Endometrial microvascular endothelial cells (primary cell): ENCODE results near the gene VCX3A. TPM values are rescaled to one million over a fixed set of nuclear protein-coding genes. Genes with fewer than 3 reads are reported as not detected.
"Not testable (repeated sequence)": the region's sequence is repeated elsewhere in the genome, so short reads cannot be mapped to it uniquely, and the experiment has no call there.

Source experiments
- in situ Hi-C: cut with HindIII; loops from 2 replicates; pipeline ENCODE4 v1.10.0; 2017; ENCODE audit warnings: low sequenced_read_pairs, low pct_unique_long_range_greater_than_20kb; ENCODE audit errors: inconsistent ontology term
- total RNA-seq: library from RNA; depleted of rRNA; stranded (reverse); fragments of >200 nt; gene quantifications from one replicate; pipeline ENCODE4 v1.2.3, GENCODE V29; 2015; ENCODE audit errors: inconsistent ontology term

VCX3A gene
- total RNA-seq = not detected

GRCh38 chrX:6535018-6535417, at the start of gene VCX3A:
VCX3A (minus strand) TSS chrX:6535118; CDS start chrX:6534497, 621 bp downstream.
- in situ Hi-C loops = not testable (repeated sequence)

DNA sequence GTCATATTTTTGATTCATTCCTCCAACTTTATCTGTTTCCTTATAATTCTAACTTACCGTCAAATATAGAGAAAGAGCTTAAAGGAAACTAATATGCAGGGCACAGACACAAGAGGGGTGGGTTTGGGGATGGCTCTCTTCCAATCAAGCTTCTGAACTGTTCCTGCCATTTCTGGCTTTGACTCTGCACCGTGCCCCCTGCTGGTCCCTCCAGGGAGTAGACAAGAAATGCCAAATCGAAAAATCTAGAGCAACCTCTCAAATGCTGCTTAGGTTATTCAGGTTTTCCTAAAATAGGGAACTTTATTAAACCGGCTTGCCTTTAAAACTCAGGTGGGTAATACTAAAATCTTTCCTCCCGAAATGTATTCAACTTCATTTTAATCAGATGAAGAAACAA, 39.8 kb upstream of the VCX3A start:
- in situ Hi-C loops = no loop called here

GRCh38 chrX:6568031-6568430, 33.1 kb upstream of the VCX3A start:
- in situ Hi-C loops = no loop called here

GRCh38 chrX:6558979-6559378, 24.1 kb upstream of the VCX3A start:
- in situ Hi-C loops = no loop called here

DNA sequence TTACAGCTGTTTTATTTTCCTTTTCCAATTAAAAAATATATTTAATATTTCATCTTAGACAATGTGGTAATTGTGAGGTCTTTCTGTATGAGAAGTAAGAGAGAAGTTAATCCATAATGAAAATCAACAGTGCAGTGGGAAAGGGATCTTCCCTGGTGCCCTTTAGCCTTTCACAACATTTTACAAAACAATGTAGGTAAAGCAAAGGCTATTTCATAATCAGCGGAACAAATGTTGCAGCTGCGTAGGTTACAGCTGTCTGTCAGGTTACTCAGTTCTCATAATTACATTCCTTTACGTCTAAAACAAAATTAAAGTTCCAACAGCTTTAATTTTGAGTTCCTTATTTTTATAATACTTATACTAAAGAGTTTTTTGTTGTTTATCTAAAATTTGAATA, 22.8 kb upstream of the VCX3A start:
- in situ Hi-C loops = no loop called here

- in situ Hi-C loops = no loop called here
These were observed 16.1 kb upstream of the VCX3A start for GRCh38 chrX:6550999-6551398.

GRCh38 chrX:6545712-6546111, 10.8 kb upstream of the VCX3A start:
- in situ Hi-C loops = no loop called here

DNA sequence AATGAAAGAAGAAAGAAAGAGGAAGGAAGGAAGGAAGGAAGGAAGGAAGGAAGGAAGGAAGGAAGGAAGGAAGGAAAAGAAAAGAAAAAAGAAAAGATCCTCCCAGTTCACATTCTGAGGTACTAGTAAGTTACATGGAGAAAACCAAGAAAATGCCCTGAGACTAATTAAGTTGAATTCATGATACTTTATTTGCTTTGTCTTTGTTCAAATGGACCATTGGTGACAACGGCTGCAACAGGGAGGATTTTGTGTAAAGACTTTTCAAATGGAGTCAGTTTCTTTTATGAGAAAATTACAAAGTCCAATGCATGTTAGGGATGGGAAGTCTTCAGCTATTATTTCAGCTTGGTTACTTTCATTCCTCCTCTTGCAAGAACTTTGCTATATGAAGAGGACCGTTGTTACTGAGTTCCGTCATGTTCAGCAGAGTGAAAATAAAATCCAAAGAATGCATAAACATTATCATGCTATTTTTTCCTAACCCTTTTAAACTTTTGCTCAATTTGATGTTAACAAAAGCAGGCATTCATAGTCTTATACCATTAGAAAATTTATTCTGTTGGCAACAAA, 8.3 kb downstream of the VCX3A start:
- in situ Hi-C loops = no loop called here

DNA sequence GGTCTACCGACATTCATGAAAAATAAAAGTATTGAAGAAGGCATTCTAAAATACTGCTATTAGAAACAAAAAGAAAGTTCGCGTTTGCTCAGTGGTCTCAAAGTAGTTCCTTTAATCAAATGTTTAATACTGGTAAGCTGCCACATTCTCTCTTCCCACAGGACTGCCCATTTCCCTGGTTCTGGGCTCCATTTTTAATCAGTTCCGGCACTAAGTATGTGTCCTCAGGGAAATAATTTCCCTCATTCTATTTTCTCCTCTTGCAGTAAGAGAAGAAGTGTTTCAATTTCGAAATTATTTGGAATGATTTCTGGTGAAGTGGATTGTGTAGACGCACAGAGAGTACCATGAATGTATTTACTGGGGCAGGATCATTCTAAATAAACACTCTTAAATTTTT, 17.5 kb downstream of the VCX3A start:
- in situ Hi-C loops = no loop called here

- in situ Hi-C loops = no loop called here
These were observed 28.5 kb downstream of the VCX3A start for GRCh38 chrX:6506444-6506843.

- in situ Hi-C loops = no loop called here
These were observed 29.0 kb downstream of the VCX3A start for GRCh38 chrX:6505960-6506359.

DNA sequence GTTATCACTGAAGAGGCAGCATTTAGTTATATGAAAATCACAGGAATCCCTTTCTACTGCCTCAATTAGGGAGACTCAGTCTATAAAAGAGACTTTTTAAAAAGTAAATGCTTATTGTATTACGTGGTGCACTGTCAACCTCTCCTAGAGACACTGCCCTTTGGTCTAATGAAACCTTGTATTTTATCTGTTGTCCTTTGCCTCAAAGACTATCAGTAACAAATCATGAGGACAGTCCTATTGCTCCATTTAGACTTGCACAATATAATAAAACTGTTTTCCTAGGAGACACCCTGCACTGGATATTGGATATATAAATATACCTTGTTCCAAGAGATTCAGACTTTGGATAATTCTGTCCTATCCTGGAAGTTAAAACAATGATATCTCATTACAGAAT, 34.2 kb downstream of the VCX3A start:
- in situ Hi-C loops = no loop called here

- in situ Hi-C loops = no loop called here
These were observed 36.6 kb downstream of the VCX3A start for GRCh38 chrX:6498324-6498723.
